IMR-90 (cell line): Measurements from ENCODE around the gene TPSB2. TPM values are rescaled to one million over a fixed set of nuclear protein-coding genes. Genes with fewer than 3 reads are reported as not detected.

Experiments used
- ATAC-seq: fragments of 200-7000 bp; cut with Tn5 transposase; 2 replicates; pipeline ENCODE4 v1.9.1; 2020; ENCODE audit warnings: low read depth, mild to moderate bottlenecking, moderate library complexity
- BruUV-seq: library from RNA; stranded (reverse); fragments of 400-500 nt; replicated peaks from 2 replicates; lab custom pipeline; 2021; lab: Mats Ljungman, UMichigan
- CTCF ChIA-PET: fragments of 300-600 bp; formaldehyde crosslinking; extraction: SDS; loops from one replicate; lab custom pipeline; 2021; ENCODE audit warnings: antibody characterized with exemption; lab: Yijun Ruan, JAX
- POLR2A ChIA-PET: fragments of 300-600 bp; sonication (Branson Sonifier 250); formaldehyde crosslinking; loops from one replicate; lab custom pipeline; 2022; ENCODE audit warnings: antibody characterized with exemption; ENCODE audit not compliant: unreplicated experiment; lab: Charles Lee
- DNase-seq: peaks from one replicate; pipeline ENCODE4 v3.0.0; 2013
- H2AFZ ChIP-seq: replicated peaks from 2 replicates; pipeline ENCODE3; 2013; ENCODE audit warnings: low read length, mild to moderate bottlenecking; ENCODE audit not compliant: poor library complexity
- H2AK5ac ChIP-seq: 2 replicates; pipeline ENCODE4 v1.6.1; 2013; ENCODE audit warnings: low read depth, low read length, inconsistent platforms
- H2AK9ac ChIP-seq: replicated peaks from 2 replicates; pipeline ENCODE3; 2013; ENCODE audit warnings: mild to moderate bottlenecking, low read depth, low read length, moderate library complexity; ENCODE audit not compliant: poor library complexity
- H2BK120ac ChIP-seq: 2 replicates; pipeline ENCODE4 v1.6.1; 2013; ENCODE audit warnings: low read depth, low read length, inconsistent platforms
- H2BK15ac ChIP-seq: 3 replicates; pipeline ENCODE4 v1.6.1; 2013; ENCODE audit warnings: low read depth, low read length, inconsistent platforms
- H2BK20ac ChIP-seq: 2 replicates; pipeline ENCODE4 v1.6.1; 2013; ENCODE audit warnings: low read depth, mild to moderate bottlenecking, inconsistent platforms, low read length, moderate library complexity
- H2BK5ac ChIP-seq: 2 replicates; pipeline ENCODE4 v1.6.1; 2013; ENCODE audit warnings: mild to moderate bottlenecking, low read depth, low read length, inconsistent platforms; ENCODE audit not compliant: poor library complexity, severe bottlenecking
- H3K14ac ChIP-seq: replicated peaks from 2 replicates; pipeline ENCODE4 v1.6.1; 2013; ENCODE audit warnings: low read depth, low read length, inconsistent platforms
- H3K18ac ChIP-seq: 2 replicates; pipeline ENCODE4 v1.6.1; 2013; ENCODE audit warnings: low read depth, low read length, control low read depth
- H3K23ac ChIP-seq: 2 replicates; pipeline ENCODE4 v1.6.1; 2013; ENCODE audit warnings: low read depth, low read length, inconsistent platforms
- H3K27ac ChIP-seq: 2 replicates; pipeline ENCODE4 v1.5.1; 2013; ENCODE audit warnings: mild to moderate bottlenecking, control low read depth, low read length; ENCODE audit not compliant: insufficient read depth
- H3K27me3 ChIP-seq: 2 replicates; pipeline ENCODE4 v1.6.1; 2013; ENCODE audit warnings: low read length; ENCODE audit not compliant: control insufficient read depth, insufficient read depth
- H3K36me3 ChIP-seq: 2 replicates; pipeline ENCODE4 v1.6.1; 2013; ENCODE audit warnings: low read length, mixed read lengths; ENCODE audit not compliant: control insufficient read depth, insufficient read depth
- H3K4ac ChIP-seq: 2 replicates; pipeline ENCODE4 v1.6.1; 2013; ENCODE audit warnings: low read depth, low read length, inconsistent platforms
- H3K4me1 ChIP-seq: 2 replicates; pipeline ENCODE4 v1.6.1; 2013; ENCODE audit warnings: low read length, mixed read lengths; ENCODE audit not compliant: control insufficient read depth, insufficient read depth
- H3K4me2 ChIP-seq: 2 replicates; pipeline ENCODE4 v1.6.1; 2013; ENCODE audit warnings: low read depth, mild to moderate bottlenecking, control low read depth, low read length, moderate library complexity
- H3K4me3 ChIP-seq: 2 replicates; pipeline ENCODE4 v1.5.1; 2013; ENCODE audit warnings: low read depth, mild to moderate bottlenecking, control low read depth, low read length, moderate library complexity; ENCODE audit not compliant: insufficient read depth
- H3K56ac ChIP-seq: 2 replicates; pipeline ENCODE4 v1.6.1; 2013; ENCODE audit warnings: low read length, inconsistent platforms; ENCODE audit not compliant: insufficient read depth; ENCODE audit errors: extremely low read depth
- H3K79me1 ChIP-seq, 2 experiments: 2 replicates each; pipeline ENCODE4 v1.6.1; 2013; ENCODE audit warnings: low read length in 2 of 2, inconsistent platforms in 1 of 2, low read depth in 1 of 2
- H3K9ac ChIP-seq: 2 replicates; pipeline ENCODE4 v1.6.1; 2013; ENCODE audit warnings: low read depth, low read length, control low read depth
- H3K9me1 ChIP-seq: 2 replicates; pipeline ENCODE4 v1.6.1; 2013; ENCODE audit warnings: low read length, inconsistent platforms; ENCODE audit not compliant: insufficient read depth
- H3K9me3 ChIP-seq: 2 replicates; pipeline ENCODE4 v1.6.1; 2013; ENCODE audit warnings: low read length; ENCODE audit not compliant: control insufficient read depth, insufficient read depth
- H4K20me1 ChIP-seq: 2 replicates; pipeline ENCODE4 v1.6.1; 2013; ENCODE audit warnings: low read length, inconsistent platforms; ENCODE audit not compliant: insufficient read depth
- H4K5ac ChIP-seq: 2 replicates; pipeline ENCODE4 v1.6.1; 2013; ENCODE audit warnings: mild to moderate bottlenecking, low read depth, low read length, control low read depth
- H4K8ac ChIP-seq, 2 experiments: 2 replicates each; pipeline ENCODE4 v1.6.1; 2013; ENCODE audit warnings: low read depth in 2 of 2, low read length in 2 of 2, control low read depth in 1 of 2, inconsistent platforms in 1 of 2
- H4K91ac ChIP-seq: 2 replicates; pipeline ENCODE4 v1.6.1; 2013; ENCODE audit warnings: low read depth, low read length, inconsistent platforms; ENCODE audit not compliant: insufficient read depth
- MAZ ChIP-seq: IDR thresholded peaks from 2 replicates; pipeline ENCODE4 v1.6.1; 2012; ENCODE audit warnings: low read depth, mild to moderate bottlenecking, low read length, improper control_type of control experiment, moderate library complexity, borderline replicate concordance
- WGBS, 2 experiments: methylation state at CpG; one replicate each; pipeline versions ENCODE4 v1.1.5 to v1.1.7; 2013; ENCODE audit warnings: missing lambda C conversion rate in 2 of 2; ENCODE audit not compliant: insufficient read length in 1 of 2; ENCODE audit errors: extremely low coverage in 2 of 2; 5-methylcytosine and 5-hydroxymethylcytosine counted together
- dilution Hi-C: fragments of 300-500 bp; cut with HindIII; formaldehyde crosslinking; loops from one replicate; pipeline ENCODE4 v1.14.3; 2018; ENCODE audit warnings: low sequenced_read_pairs; ENCODE audit not compliant: unreplicated experiment
- in situ Hi-C: fragments of 300-500 bp; cut with MboI; formaldehyde crosslinking; loops from 3 replicates; pipeline ENCODE4 v1.14.3; 2019; ENCODE audit warnings: low sequenced_read_pairs, inconsistent platforms, mixed read lengths
- intact Hi-C: fragments of 100-400 bp; cut with micrococcal nuclease; formaldehyde crosslinking; loops from 2 replicates; pipeline ENCODE4 v1.10.0; 2022
- polyA plus RNA-seq, 3 experiments: library from polyadenylated mRNA; depleted of rRNA; stranded (reverse); fragments of >200 nt; gene quantifications; 2 replicates each; pipeline ENCODE4 v1.2.3, GENCODE V29; 2012; ENCODE audit warnings: low replicate concordance in 1 of 3
- total RNA-seq: library from RNA; depleted of rRNA; stranded (reverse); fragments of >200 nt; gene quantifications from 2 replicates; pipeline ENCODE4 v1.2.3, GENCODE V29; 2012

Gene TPSB2
- total and polyA plus RNA-seq, 2 of the 4 experiments (the other 2 are of a cell fraction), result not detected

GRCh38 chr16:1264345-1265089, 34.5 kb upstream of the TPSB2 start:
- 91% methylated on average over 13 of the region's 16 CpGs; no CpG with 5 or more reads in 1 of the 2 experiments for WGBS, 2 experiments
- Histone ChIP-seq H2BK15ac (no peak overlapping the region), H4K20me1 (no peaks in the 10 kb centered on the region; the same call in 1 of the 2 replicates), H2AK5ac (no peak overlapping the region), H2AK9ac (no peak overlapping the region), H2AFZ (no peak overlapping the region), H2BK5ac (no peak overlapping the region), H3K27me3 (peaks cover 38% of the 10 kb centered on the region), H4K5ac (no peak overlapping the region), H4K91ac (no peak overlapping the region), H3K56ac (no peak overlapping the region), H3K9me1 (peaks cover 4% of the 10 kb centered on the region; the same call in 1 of the 2 replicates), H3K9me3 (no peaks in the 10 kb centered on the region), H4K8ac (no peak overlapping the region), H3K4ac (no peak overlapping the region), H3K18ac (no peak overlapping the region), H2BK20ac (no peak overlapping the region), H3K79me1 (no peaks in the 10 kb centered on the region), H2BK120ac (no peak overlapping the region), H3K4me2 (no peak overlapping the region), H3K4me3 (no peak overlapping the region), H3K23ac (no peak overlapping the region), H3K36me3 (no peaks in the 10 kb centered on the region), H3K27ac (no peak overlapping the region), H3K4me1 (no peaks in the 10 kb centered on the region), H3K14ac (no peak overlapping the region), H3K9ac (no peak overlapping the region)
- no peak for ATAC-seq
- in situ Hi-C loops (no loop called here), intact Hi-C loops (no loop called here), dilution Hi-C loops (no loop called here)
- POLR2A ChIA-PET, result no interaction called here
- CTCF ChIA-PET, result no interaction called here
- no peak for DNase-seq
- no TSS peak for BruUV-seq
- TF ChIP-seq MAZ, result no peak
